NCI-H1930 (cell line): ENCODE results near the gene ZRANB1.

Experiments used
- DNase-seq, 2 experiments: peaks; one replicate each; lab custom pipeline; 2025; lab: John Stamatoyannopoulos, UW

Gene ZRANB1

DNA sequence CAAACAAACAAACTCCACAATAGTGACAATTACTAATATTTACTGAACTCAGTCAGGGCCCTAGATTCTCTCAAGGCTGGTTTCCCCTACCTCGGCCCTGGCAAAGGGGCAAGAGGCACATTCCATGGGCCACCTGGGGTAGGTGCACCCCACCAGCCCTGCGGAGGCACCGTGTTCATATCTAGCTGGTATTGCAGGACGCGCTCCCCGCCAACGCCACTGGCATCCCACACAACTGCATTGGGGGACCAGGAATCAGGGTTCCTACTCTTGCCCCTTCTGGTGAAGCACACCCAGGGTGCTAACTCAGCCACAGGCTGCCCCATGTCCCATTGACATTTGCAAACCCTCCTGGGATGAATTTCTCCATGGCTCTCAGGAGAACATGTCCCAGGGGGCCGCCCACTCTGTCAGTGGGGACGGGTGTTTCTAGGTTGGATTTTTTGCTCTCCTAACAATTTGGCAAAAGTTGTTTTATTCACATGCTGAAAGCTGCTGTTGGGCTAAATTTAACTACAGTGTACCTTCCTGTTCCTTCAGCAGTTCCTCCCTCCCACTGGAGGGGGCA is 76.7 kb downstream of the ZRANB1 start:
- DNase-seq, result no peak

DNA sequence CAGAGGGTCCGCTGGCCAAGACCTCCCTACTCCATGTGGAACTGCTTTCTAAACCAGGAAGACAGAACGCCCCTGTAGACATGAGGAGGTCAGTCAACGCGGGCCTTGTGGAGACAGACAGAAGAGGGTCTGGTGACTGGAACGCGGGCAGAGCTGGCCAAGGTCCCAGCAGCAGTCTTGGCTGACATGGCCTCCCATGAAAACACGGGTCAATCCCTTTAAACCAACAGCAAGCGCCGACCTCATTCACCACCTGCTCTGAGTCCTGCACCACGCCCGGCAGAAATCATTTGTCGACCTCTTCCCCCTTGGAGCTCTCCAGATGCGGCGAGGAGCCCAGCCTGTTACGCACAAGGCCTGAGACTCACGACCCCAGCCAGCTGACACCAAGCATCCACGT is 78.5 kb downstream of the ZRANB1 start:
- DNase-seq, result no peak

DNA sequence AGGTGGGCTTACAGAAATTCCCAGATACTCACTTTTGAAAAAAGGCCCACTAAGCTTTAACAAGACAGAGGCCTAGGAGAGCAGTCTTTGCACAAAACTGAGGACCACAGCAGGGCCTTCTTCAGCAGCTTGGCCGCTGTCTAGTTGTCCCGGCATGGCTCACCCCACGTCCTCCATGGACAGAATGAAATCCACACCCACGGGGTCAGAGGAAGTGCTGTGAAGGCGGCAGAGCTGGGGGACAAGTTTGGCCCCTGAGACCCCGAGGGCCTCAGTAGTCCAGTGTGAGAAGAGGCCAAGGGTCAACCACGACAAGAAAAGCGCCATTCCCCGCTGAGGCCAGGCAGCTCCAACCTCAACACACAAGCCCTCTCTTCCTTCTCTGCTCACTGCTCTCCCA is 78.9 kb downstream of the ZRANB1 start:
- DNase-seq, result no peak

DNA sequence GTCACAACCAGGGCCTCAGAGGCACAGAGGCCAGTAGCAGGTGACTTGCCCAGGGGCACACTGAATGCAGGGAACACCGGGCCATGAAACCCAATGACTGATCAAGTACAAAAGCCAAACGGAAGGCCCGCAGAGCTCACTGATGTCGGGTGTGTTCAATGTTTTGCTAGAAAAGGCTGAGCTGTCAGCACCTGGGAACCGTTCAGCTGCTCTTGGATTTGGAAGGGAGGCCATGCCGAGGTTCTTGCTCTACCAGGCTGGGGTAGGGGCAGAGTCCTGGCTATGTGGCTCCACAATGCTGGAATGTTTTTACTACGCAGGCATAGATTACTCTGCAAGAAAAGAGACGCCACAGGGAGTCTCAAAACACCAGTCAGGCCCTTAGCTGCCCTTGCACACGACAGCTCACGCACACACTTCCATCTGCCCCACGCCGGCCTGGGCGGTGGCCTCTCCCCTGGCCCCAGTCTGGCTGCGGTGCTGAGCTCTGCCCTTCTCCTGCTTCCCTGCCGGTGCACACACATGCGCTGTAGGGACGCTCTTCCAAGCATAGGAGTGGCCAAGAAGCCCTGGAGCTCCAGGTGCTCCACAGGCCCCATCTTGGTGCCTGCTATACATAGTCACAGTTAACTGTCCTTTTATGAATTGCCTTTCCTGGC is 79.9 kb downstream of the ZRANB1 start:
- DNase-seq, result no peak

DNA sequence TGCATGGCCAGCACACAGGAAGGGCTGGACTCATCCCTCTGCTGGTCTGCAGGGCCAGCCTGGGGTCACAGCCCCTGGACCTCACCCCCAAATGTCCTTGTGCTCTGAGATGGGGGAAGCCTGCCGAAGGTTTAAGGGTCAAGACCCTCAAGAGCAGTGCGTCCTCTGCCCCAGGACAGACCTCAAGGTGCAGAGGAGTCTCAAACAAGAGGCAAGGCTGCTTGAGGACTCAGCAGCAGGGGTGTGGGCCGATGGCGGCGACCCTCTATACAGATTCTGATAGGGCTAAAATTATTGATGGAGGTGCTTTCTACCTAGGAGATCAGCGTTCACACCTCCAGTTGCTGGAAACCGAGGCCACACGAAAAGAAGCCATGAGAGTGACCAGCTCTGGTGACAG is 80.7 kb downstream of the ZRANB1 start:
- DNase-seq, result no peak

DNA sequence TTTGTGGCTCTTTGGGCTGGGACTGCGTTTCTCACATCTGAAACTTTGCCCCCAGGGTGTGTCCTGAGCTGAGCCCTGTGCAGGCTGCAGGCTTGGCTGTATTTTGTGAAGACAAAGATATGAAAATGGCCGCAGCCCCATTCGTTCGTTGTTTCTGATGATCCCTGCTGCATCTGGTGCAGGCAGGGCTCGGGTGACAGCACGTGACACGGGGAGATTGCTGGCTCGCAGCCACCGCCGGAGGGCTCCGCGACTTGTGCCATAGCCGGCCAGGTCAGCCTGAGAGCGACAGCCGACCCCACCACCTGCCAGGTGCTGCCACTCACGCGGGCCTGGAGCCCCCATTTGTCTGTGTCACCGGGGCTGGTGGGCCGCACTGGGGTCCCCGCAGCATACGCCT is 81.3 kb downstream of the ZRANB1 start:
- DNase-seq, result no peak

DNA sequence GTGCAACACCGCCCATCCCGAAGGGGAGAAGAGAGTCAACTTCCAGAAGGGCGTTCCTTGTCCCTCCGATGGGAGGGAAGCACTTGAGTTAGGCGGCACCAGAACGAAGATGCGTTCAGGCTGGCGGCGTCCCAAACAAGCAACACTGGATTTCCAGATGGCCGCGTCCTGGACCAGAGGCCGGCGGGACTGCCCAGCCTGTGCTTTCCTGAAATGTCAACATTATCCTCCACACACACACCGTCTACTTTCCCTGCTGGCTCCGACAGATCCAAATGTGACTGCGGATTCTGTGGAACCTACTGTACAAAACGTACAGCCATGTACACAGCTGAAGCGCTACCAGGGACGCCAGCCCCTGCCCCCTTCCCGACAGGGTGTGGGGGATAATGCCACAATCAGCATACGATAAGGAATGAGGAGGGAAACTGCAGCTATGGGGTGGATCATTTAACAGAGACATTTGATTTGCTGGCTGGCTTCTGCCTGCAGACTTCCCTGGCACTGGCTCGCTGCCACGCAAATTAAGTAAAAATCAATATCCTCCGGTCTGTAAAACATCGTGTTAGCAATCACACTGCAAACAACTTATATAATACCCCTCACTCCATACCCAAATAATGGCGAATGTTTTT is 82.1 kb downstream of the ZRANB1 start:
- no peak for DNase-seq

DNA sequence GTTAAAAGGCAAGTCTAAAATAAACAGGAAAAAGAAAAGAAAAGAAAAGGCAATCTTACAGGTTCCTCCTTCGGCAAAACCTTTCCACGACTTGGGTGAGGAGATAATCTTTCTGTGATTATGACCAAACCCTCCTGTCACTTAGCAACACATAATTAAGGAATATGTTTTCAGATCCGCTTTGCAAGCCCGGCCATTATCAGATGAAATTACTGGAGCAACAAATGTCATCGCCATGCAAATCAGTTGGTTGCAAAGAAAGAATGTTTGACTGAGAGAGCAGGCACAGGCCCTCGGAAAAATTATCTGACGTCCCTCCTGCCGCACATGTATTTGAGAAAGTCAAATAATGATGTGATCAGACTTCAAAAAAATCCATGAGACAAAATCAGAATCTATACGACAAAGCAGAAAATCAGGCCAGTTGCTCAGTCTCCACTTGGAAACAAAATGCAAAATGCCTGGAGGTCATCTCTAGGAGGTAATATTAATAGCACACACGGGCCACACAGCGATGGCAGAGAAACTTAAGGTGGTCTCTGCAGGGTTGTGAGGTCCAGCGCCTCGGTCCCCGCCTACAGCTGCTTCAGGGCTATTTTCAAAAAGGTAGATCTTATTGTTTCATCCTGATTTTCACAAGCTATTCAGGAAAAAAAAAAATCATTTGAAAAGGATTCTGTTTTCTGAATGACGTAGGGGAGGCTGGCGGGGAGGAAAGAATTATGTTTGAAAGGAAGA is 82.7 kb downstream of the ZRANB1 start:
- no peak for DNase-seq

DNA sequence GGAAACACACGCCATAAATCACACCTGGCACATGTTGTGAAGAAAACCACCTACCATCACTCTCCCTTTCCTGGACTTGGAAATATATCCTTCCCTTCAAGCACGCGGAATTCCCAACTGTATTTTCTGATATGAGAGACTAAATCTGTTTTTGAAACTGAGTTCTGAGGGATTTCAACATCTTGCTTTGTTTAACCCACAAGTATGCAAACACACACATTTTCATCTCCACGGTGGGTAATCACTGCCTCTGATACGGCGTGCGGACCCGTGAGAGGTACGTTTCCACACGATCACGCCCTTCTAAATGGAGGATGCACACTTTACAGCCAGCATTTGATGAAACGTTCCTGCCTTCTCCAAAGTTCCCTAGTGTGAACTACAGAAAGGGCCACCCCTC is 83.4 kb downstream of the ZRANB1 start:
- DNase-seq, result no peak

DNA sequence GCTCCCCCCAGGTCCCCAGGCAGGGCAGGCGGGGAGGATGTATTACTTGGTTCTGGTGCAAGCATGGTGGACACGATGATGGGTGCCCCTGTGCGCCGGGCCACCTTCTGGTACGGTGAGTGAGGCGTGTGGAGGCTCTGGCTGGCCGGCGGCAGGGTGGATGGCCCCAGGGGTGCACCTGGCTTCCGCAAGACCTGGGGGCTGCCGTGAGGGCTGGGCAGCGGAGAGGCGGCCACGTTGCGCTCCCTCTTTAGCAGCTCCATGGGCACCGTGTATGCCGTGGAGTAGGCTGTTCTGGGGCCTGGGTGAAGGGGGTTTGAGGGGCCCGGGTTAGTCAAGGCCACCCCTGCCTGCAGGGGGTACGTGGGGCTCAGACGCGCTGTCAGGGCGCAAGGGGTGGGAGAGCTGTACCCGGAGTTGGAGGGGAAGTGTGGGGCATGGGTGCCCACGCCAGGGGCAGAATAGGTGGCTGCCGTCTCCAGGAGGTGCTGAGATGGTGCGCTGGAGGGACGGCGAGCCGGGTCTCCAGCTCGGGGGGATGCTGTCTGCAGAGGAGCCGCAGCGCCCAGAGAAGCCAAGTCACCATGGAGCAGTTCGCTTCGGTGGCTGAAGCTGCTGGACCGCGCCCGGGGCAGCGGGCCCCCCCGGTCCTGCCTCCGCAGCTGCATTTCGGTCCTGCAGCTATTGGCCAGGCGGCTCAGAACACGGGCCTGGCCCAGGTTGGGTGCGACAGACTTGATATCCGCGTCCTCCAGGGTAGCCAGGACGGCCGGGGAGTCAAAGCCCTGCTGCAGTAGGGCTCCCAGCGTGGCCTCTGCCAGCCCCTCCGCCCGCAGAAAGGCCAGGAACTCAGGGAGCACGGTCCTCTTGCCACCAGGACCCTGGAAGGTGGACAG is 84.4 kb downstream of the ZRANB1 start:
- no peak for DNase-seq

DNA sequence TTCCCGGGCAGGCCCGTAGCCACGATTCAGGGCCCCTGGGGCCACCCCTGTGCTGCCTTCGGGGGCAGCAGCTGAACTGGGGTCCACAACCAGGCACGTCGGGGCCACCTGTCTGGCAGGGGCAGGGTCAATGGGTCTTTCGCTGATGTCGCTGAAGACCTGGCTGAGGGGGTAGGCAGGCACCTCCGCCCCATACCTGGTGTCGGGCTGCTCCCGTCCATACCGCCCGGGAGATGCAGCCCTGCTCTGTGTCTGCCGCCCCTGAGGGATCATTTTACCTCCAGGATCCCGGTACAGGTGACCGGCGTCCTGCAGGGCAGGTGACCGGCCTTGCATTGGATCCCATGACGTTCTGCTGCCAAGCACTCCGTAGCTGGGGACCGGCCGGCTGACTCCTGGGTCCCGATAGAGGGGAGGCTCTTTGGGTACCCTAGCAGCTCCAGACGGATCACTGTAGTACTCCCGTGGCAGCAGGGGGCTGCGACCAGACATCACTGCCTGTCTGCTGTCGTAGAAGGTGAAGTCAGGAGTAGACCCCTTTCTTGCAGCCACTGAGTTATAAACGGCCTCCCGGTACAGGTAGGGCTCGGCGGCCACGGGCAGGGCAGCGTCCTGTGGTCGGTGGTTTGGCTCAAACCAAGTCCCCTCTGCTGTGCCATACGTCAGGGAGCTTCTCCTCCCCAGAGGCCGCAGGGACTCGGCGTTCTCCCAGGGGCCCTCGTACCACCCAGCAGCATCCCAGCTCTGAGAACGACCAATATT is 85.2 kb downstream of the ZRANB1 start:
- no peak for DNase-seq

DNA sequence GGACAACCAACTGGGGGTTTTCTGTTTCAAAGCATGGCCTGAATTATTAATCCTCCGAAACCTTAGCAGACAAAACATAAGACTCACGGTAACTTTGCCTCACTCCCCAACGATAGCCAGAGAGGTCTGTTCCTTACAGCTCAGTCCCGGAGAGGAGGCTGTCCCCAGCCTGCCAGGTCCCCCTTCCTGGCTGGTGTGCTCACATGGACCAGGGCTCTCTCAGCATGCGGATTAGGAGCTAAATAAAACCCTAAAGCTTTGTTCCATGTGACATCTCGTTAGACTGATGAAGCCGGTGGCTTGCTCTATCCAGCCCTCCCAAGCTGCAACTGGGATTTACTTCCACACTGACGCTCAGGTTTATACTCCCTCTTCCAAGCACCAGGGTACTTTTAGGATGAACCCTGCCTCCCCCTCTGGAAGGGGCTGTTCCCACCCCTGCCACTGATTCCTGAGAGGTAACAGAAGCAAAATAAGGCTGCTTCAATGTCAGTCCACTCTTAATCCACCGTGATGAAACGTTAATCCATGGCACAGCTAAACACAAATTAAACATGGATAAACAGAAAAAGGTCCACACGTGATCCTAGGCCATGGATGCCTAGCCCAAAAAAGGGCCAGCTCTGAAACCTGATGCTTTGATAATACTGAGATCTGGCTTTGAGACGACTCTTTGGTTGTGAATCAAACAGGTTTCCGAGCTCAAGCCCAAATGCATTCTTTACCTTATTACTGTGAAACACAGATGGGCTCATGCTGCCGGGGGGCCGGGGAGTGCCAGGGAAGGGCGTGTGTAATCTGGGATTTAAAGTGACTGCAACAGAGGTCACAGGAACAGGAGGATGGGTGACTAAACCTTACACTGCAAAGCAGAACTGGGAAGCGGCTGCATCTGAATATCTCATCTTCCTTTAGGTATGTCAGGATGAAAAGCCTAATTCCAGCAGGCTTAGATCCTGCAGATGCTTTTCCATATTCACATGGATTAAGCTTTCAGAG is 86.2 kb downstream of the ZRANB1 start:
- DNase-seq, result no peak

DNA sequence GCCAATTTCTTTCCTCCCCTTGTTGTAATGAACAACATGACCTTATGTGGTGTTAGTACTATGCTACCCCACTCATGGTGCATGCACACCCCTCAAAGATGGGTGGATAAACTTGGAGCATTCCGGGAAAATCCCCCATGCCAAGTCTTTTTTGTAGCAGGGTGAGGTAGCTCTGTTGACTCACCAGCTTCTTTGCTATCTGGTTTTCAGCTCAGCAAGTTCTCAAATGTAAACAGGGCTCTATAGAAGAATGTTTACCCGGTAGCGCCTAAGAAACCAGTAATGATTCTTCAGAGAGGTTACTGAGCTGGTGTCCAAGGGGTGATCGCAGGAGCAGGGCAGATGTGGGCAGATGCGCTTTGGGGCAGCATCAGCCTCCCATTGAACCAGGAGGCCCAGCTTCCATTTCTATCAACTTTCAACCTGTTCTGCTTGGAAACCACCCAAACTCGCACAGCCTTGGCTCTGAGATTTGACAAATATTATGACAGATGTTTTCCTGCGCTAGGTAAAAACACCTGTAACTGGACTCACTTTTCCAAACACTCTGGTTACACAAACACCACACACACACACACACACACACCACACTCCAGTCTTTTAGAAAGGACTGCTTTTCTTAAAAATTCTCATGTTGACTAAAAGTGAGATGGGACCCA is 87.8 kb downstream of the ZRANB1 start:
- DNase-seq, result no peak

DNA sequence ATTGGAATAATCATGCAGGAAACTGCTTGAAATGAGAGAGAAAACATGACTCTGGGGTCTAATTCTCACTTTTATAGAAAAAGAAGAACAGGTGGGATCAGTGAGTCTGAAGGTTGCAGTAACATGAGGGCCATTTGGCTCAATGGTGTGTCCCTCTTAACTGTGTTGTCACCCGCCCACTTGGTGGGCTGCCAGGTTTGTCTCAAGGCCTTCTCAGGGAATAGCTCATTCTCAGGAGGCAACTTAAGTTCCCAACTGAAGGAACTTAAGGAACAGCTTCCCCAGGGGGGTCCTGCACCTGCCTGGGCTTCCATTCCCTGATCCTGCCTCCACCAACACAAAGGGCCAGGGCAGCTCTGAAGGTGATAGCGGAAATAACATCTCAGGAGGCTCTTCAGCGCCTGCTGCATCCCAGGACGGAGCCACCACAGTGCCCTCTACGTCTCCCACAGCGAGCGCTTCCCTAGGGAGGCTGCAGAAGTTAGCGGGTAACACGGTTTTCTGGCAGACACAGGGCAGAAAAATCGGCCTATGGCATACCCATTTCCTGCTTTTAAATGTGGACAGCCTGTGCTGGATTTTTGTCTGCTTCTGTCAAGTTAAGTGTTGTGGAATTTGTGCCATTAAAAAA is 88.8 kb downstream of the ZRANB1 start:
- DNase-seq, result no peak

DNA sequence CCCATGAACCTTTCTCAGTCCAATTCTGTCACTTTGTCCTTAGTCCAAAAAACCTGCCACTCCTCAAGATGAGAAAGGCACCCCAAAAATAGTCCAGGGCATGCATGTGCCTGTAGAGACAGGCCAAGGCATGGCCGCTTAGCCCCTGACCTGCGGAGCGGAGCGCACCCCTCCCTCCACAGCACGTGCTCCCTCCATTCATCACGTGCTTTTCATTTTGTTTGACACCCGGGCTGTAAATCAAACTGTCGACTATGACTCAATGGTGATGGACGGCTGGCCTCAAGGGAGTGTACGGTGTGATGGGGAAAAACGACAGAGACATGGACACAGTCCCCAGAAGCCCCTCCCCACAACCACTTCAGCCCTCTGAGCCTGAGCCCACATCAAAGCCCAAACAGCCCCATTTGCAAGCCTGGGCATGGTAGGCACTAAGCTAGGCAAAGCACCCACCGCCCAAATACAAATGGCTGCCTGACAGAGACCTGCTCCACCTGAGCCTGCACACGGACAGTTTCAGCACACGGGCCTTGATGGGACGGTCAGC is 90.6 kb downstream of the ZRANB1 start:
- DNase-seq, result no peak

DNA sequence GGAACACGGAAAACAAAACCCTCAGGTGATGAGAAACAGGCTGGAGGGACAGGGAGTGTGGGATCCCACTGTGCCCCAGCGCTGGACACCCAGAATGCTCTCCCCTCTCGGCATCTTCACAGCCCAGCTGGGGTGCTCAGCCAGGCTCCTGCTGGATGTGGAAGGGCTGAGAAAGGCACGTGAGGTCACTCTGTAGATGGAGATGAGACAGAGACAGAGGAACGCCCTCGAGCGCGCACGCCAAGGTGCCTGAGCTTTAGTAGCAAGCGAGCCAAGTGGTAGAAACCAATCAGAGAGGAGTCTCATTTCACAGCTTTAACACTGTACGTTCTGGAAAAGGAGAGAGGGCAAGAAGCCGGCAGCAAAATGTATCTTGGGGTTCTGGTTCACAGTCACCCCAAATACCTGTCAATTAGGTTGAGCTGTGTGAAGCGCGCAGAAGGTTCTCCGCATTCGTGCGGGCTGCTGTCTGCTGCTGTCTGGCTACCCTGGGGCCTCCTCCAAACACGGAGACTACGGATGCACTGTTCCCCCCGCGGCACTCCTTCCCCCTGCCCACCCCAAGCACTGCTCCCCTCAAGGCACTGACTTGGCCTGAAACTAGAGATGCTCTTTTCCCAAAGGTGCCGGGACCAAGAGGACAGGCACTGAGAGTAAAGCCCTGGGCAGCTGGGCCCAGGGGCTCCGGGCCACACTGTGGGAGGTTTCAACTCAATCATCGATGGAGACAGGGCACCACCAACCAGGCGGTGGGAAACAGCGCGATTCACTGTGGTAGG is 91.4 kb downstream of the ZRANB1 start:
- no peak for DNase-seq

DNA sequence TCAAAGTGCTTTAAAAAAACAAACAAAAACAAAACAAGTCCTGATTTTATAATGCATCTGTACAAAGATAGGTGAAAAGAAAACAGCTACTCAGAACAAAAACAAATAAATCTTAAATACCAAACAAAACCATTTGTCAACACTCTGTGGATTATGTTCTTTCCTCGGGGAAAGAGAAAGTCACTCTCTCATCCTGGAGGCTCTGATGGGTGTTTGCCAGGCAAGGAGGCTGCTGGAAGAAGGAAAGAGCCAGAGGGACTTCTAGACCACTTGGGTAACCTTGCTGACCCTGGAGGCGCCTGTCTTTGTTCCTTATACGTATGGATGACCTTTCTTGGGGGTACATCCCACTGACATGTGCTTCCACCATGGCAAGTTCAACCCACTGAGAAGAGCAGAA is 92.8 kb downstream of the ZRANB1 start:
- no peak for DNase-seq

DNA sequence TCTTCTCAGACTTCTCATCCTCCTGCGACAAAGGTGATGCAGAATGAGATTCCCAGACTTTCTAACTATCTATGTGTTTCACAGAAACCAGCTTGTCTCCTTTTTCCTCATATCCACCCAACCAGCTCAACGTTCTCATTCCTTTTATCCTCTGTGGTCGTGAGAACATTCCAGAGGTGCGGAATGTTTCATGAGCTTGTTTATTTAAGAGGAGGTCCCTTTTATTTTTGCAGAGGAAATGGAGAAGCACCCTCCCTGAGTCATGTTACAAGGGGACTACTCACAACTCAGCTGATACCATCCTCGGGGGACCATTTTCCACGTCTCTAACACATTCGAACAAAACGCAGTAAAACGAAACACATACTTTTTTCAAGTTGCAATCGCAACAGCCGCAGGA is 93.2 kb downstream of the ZRANB1 start:
- DNase-seq, result no peak
